GM12892 (cell line): ENCODE data around the gene TBC1D9B.

ENCODE experiments used
- POLR2A ChIP-seq: IDR thresholded peaks from 2 replicates; pipeline ENCODE4 v1.6.1; 2011; ENCODE audit warnings: low read depth, low read length, control low read depth
- POLR2AphosphoS5 ChIP-seq: IDR thresholded peaks from 2 replicates; pipeline ENCODE4 v1.6.1; 2011; ENCODE audit warnings: low read depth, low read length, control low read depth
- TAF1 ChIP-seq: IDR thresholded peaks from 2 replicates; pipeline ENCODE4 v1.6.1; 2011; ENCODE audit warnings: low read depth, mild to moderate bottlenecking, control low read depth, low read length, borderline replicate concordance

- no peak for TF ChIP-seq POLR2AphosphoS5
- TF ChIP-seq TAF1: no peak
- no peak for TF ChIP-seq POLR2A
Observed at GRCh38 chr5:179936976-179937681, 29.4 kb upstream of the TBC1D9B start.
